Osteoblast (primary cell): ENCODE data around the gene MMS19. TPM values are rescaled to one million over a fixed set of nuclear protein-coding genes. Genes with fewer than 3 reads are reported as not detected.

Source experiments
- DNase-seq: peaks from one replicate; pipeline ENCODE4 v3.0.0; 2011; ENCODE audit warnings: low spot score, mixed read lengths; ENCODE audit not compliant: insufficient read length; ENCODE audit errors: missing footprints
- H2AFZ ChIP-seq: 2 replicates; pipeline ENCODE4 v1.6.0; 2011; ENCODE audit warnings: mild to moderate bottlenecking, low read length
- H3K27ac ChIP-seq: 2 replicates; pipeline ENCODE4 v1.5.1; 2011; ENCODE audit warnings: mild to moderate bottlenecking, low read depth, low read length, moderate library complexity
- H3K27me3 ChIP-seq: 2 replicates; pipeline ENCODE4 v1.6.0; 2012; ENCODE audit warnings: mild to moderate bottlenecking, control low read depth, inconsistent platforms, low read length, moderate library complexity; ENCODE audit not compliant: insufficient read depth
- H3K36me3 ChIP-seq: 2 replicates; pipeline ENCODE4 v1.5.1; 2011; ENCODE audit warnings: mild to moderate bottlenecking, low read length, control low read depth, moderate library complexity; ENCODE audit not compliant: insufficient read depth
- H3K4me1 ChIP-seq: 2 replicates; pipeline ENCODE4 v1.5.1; 2011; ENCODE audit warnings: mild to moderate bottlenecking, low read length, control low read depth, moderate library complexity; ENCODE audit not compliant: insufficient read depth
- H3K4me2 ChIP-seq: 2 replicates; pipeline ENCODE4 v1.6.0; 2011; ENCODE audit warnings: mild to moderate bottlenecking, low read length; ENCODE audit not compliant: insufficient read depth
- H3K4me3 ChIP-seq: fragments of 200-600 bp; sonication (generic); 3 replicates; pipeline ENCODE4 v1.5.1; 2012; ENCODE audit warnings: mild to moderate bottlenecking, low read length, inconsistent platforms; ENCODE audit not compliant: insufficient read depth
- H3K79me2 ChIP-seq: 2 replicates; pipeline ENCODE4 v1.6.0; 2012; ENCODE audit warnings: mild to moderate bottlenecking, low read length, control low read depth, inconsistent platforms; ENCODE audit not compliant: insufficient read depth
- H3K9me3 ChIP-seq: 2 replicates; pipeline ENCODE4 v1.5.1; 2011; ENCODE audit warnings: low read depth, low read length, control low read depth
- H4K20me1 ChIP-seq: 2 replicates; pipeline ENCODE4 v1.6.0; 2012; ENCODE audit warnings: mild to moderate bottlenecking, low read length, control low read depth; ENCODE audit not compliant: insufficient read depth
- CTCF ChIP-seq: IDR thresholded peaks from 2 replicates; pipeline ENCODE4 v1.5.1; 2011; ENCODE audit warnings: mild to moderate bottlenecking, low read depth, low read length, moderate library complexity; ENCODE audit errors: extremely low read depth
- total RNA-seq: library from RNA; depleted of rRNA; stranded (reverse); fragments of >200 nt; gene quantifications from 2 replicates; pipeline ENCODE4 v1.2.3, GENCODE V29; 2012

MMS19 gene
- total RNA-seq, 1 donor = 63.0 TPM

DNA sequence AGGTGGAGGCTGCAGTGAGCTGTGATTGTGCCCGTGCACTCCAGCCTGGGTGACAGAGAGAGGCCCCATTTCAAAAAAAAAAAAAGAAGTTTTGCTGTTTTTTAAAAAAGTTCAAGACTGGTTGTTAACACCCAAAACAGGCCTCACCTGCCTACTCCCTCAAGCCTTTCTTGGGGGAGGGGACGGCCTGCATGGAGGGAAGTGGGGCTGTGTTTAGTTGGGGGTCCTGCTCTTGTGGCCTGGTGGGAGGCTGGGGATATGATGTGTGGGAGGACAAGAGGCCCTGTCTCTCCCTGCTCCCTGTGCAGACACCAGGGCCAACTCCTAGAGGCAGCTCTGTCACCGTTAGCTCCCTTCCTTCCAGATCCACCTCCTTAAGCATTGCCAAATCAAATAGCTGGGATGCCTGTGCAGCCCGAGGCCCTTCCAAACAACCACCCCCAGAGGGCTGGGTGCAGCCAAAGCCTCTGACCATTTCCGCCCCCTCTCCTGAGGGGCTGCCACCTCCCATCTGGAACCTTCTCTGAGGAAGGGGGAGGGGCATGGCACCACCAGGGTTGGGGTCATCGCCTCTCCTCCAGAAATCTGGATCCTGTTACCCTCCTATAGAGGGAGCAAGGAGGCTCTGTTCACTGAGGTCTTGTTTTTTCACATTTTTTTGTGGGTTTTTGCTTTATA, 41.4 kb upstream of the MMS19 start:
- no peaks in the 10 kb centered on the region for H3K36me3 ChIP-seq
- H3K79me2 ChIP-seq = peaks cover 24% of the 10 kb centered on the region
- H3K27ac ChIP-seq = peak overlapping the region; percentile 67
- H3K9me3 ChIP-seq = no peaks in the 10 kb centered on the region
- H2AFZ ChIP-seq = no peak overlapping the region
- H4K20me1 ChIP-seq = no peaks in the 10 kb centered on the region
- peak overlapping the region; percentile 34 for H3K4me2 ChIP-seq
- peaks cover 61% of the 10 kb centered on the region for H3K4me1 ChIP-seq
- no peak overlapping the region for H3K4me3 ChIP-seq
- peak; percentile 88 for DNase-seq
- H3K27me3 ChIP-seq = no peaks in the 10 kb centered on the region
- TF ChIP-seq CTCF = peak; percentile 55

DNA sequence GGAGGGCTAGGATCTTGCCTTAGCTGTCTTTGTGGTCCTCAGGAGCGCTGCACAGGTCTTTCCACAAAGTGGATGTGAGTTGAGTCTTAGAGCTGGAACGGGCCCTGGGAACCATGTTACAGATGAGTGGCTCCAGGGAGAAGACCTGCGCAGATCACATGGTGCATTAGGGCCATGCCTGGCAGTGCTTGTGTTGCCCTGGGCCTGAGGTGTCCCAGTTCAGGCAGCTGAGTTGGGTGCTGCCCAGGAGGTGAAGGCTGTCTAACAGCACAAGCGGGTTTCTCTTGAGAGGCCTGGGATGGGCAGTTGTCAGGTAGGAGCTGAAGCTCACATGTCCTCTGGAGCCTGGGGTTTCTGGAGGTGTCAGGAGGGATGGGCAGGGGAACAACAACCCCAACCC, 40.6 kb upstream of the MMS19 start:
- H4K20me1 ChIP-seq = no peaks in the 10 kb centered on the region

GRCh38 chr10:97538411-97538810, 40.2 kb upstream of the MMS19 start:
- Histone ChIP-seq H4K20me1 (no peaks in the 10 kb centered on the region), H3K4me3 (no peak overlapping the region), H3K27me3 (no peaks in the 10 kb centered on the region), H3K79me2 (peaks cover 32% of the 10 kb centered on the region), H2AFZ (no peak overlapping the region), H3K27ac (peak overlapping the region; percentile 67), H3K9me3 (no peaks in the 10 kb centered on the region), H3K4me1 (peaks cover 55% of the 10 kb centered on the region), H3K36me3 (no peaks in the 10 kb centered on the region), H3K4me2 (peak overlapping the region; percentile 23)
- TF ChIP-seq CTCF = no peak
- no peak for DNase-seq

More for the DNA sequence above, 40.6 kb upstream of the MMS19 start:
- Histone ChIP-seq H3K36me3 (no peaks in the 10 kb centered on the region), H3K27ac (peak overlapping the region; percentile 67), H2AFZ (no peak overlapping the region), H3K4me1 (peaks cover 57% of the 10 kb centered on the region), H3K9me3 (no peaks in the 10 kb centered on the region), H3K4me3 (no peak overlapping the region), H3K4me2 (peak overlapping the region; percentile 23), H3K27me3 (no peaks in the 10 kb centered on the region), H3K79me2 (peaks cover 31% of the 10 kb centered on the region)
- TF ChIP-seq CTCF = no peak
- no peak for DNase-seq

DNA sequence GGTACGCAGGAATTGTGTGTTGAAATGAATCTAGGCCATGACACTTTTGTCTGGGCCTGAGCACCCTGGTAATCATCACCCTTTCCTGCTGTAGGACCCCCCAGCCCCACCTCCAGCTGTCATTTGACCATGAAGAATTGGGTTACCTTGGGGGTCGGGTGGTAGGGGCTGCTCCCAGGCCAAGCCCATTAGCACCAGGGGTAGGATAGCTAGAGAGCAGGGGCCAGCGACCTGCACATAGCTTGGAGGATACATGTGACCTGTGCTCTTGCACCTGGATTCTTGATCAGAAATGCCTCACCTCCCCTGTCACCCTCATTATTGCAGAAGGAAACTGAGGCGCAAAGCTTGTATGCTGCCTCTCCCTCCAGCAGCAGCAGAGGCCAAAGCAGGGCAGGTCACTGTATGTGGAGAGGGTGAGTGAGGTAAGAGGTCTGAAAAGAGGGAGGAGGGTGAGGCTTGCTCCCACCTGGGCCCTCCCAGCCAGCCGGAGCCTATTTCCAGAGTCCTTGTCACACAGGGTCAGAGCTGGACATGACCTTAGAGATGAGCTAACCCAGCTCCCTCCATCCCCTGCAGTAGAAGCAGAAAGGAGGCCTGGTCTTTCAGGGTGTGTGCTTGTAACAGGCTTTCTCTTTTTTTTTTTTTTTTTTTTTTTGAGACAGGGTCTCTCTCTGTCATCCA, 39.1 kb upstream of the MMS19 start:
- Histone ChIP-seq H3K4me3 (no peak overlapping the region), H3K27ac (no peak overlapping the region), H3K4me1 (peaks cover 46% of the 10 kb centered on the region), H3K79me2 (peaks cover 32% of the 10 kb centered on the region), H3K9me3 (no peaks in the 10 kb centered on the region), H3K4me2 (no peak overlapping the region), H3K27me3 (no peaks in the 10 kb centered on the region), H3K36me3 (no peaks in the 10 kb centered on the region), H4K20me1 (peaks cover 6% of the 10 kb centered on the region), H2AFZ (no peak overlapping the region)
- no peak for DNase-seq
- no peak for TF ChIP-seq CTCF
